ENCODE results near the gene SVBP.
"Not testable (repeated sequence)": the region's sequence is repeated elsewhere in the genome, so short reads cannot be mapped to it uniquely, and the experiment has no call there.

Gene SVBP

GRCh38 chr1:42816585-42817439, at the start of gene SVBP, which contains the start of gene ERMAP:
Gene SVBP, minus strand, starts transcription at chr1:42817397. Its CDS starts 853 bp downstream, at chr1:42816544.
Gene ERMAP, plus strand, starts transcription at chr1:42817122. Its CDS starts 13,327 bp downstream, at chr1:42830449.
- DNase-seq, result peak; percentile 98

- no peak for DNase-seq
Measured at GRCh38 chr1:42866549-42866948, 49.4 kb upstream of the SVBP start.

GRCh38 chr1:42861014-42861399, 43.8 kb upstream of the SVBP start:
- DNase-seq, result no peak

- DNase-seq, result no peak
Measured at GRCh38 chr1:42860339-42861013, 43.3 kb upstream of the SVBP start.

- DNase-seq, result not testable (repeated sequence)
Measured at GRCh38 chr1:42859366-42859765, 42.2 kb upstream of the SVBP start.

GRCh38 chr1:42856554-42856953, 39.4 kb upstream of the SVBP start:
- DNase-seq, result not testable (repeated sequence)

- no peak for DNase-seq
Measured at GRCh38 chr1:42853116-42853884, 36.1 kb upstream of the SVBP start.

GRCh38 chr1:42852608-42852980, 35.4 kb upstream of the SVBP start:
- no peak for DNase-seq

GRCh38 chr1:42851960-42852607, 34.9 kb upstream of the SVBP start:
- no peak for DNase-seq

- no peak for DNase-seq
Measured at GRCh38 chr1:42851420-42851819, 34.2 kb upstream of the SVBP start.

GRCh38 chr1:42849944-42850343, 32.7 kb upstream of the SVBP start:
- no peak for DNase-seq

GRCh38 chr1:42848823-42849537, 31.8 kb upstream of the SVBP start:
- no peak for DNase-seq

- no peak for DNase-seq
Measured at GRCh38 chr1:42847721-42848460, 30.7 kb upstream of the SVBP start.

GRCh38 chr1:42847111-42847595, 30.0 kb upstream of the SVBP start:
- DNase-seq, result no peak

- peak; percentile 78 for DNase-seq
Measured at GRCh38 chr1:42846257-42847110, 29.3 kb upstream of the SVBP start, which contains the start of gene ZNF691. Gene ZNF691, plus strand, starts transcription at chr1:42846613. Its CDS starts 3,046 bp downstream, at chr1:42849659.

GRCh38 chr1:42845866-42846256, 28.7 kb upstream of the SVBP start:
- DNase-seq, result no peak

GRCh38 chr1:42845193-42845592, 28.0 kb upstream of the SVBP start:
- DNase-seq, result no peak

- DNase-seq, result no peak
Measured at GRCh38 chr1:42844592-42845140, 27.5 kb upstream of the SVBP start.

GRCh38 chr1:42841440-42842147, 24.4 kb upstream of the SVBP start:
- DNase-seq, result no peak

Measured in stimulated activated CD4-positive, alpha-beta T cell treated with anti-CD3 and anti-CD28 coated beads, Interleukin-12 subunit alpha, Interleukin-12 subunit beta, amount 100 ng/mL, for 4 hours (primary cell).